ENCODE results near the gene DLG5.

The DLG5 gene

DNA sequence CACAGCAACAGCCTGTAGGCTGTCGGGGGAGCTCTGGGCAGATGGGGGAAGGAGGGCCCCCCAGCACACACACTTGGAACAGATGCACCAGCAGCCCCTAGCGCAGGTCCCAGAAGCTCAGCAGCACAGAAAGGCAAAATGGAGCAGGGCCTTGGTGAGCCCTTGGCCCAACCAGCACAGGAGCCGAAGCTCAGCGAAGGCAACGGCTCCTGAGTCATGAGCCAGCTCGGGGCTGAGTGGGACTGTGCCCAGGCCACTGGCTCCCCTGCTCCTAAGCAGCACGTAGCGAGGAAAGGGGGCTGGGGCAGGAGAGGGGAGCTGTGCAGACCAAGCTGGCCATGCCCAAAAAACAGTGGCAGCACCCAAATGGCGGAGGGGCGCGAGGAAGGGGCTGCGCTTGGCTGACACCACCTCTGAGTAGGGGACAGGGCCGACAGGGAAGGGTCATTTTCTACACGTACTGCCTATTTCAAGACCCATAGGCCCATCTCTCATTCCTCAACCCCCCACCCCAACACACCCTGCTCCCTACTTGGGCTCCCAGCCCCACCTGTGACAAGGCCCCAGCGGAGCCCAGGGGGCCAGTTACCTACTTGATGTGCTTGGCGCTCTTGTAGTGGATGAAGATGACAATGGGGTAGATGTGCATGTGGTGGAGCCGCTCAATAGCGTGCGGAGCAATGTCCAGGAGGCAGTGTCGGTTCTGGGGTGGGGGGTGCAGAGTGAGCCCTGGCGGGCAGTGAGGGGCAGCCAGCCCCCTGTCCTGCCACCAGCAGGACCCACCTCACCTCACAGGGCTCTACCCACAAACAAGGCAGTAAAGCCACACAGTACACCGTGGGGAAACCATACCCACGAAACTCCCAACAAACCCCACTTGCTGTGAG lies 132.1 kb downstream of the DLG5 start:
- TF ChIP-seq, protein P1, sequence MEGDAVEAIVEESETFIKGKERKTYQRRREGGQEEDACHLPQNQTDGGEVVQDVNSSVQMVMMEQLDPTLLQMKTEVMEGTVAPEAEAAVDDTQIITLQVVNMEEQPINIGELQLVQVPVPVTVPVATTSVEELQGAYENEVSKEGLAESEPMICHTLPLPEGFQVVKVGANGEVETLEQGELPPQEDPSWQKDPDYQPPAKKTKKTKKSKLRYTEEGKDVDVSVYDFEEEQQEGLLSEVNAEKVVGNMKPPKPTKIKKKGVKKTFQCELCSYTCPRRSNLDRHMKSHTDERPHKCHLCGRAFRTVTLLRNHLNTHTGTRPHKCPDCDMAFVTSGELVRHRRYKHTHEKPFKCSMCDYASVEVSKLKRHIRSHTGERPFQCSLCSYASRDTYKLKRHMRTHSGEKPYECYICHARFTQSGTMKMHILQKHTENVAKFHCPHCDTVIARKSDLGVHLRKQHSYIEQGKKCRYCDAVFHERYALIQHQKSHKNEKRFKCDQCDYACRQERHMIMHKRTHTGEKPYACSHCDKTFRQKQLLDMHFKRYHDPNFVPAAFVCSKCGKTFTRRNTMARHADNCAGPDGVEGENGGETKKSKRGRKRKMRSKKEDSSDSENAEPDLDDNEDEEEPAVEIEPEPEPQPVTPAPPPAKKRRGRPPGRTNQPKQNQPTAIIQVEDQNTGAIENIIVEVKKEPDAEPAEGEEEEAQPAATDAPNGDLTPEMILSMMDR (IDR thresholded peaks at IDR 0.05; ENCODE audit: low read depth, low read length), result no peak
- H3K4me3 ChIP-seq (ENCODE audit: low read depth, low read length), result no peak overlapping the region

DNA sequence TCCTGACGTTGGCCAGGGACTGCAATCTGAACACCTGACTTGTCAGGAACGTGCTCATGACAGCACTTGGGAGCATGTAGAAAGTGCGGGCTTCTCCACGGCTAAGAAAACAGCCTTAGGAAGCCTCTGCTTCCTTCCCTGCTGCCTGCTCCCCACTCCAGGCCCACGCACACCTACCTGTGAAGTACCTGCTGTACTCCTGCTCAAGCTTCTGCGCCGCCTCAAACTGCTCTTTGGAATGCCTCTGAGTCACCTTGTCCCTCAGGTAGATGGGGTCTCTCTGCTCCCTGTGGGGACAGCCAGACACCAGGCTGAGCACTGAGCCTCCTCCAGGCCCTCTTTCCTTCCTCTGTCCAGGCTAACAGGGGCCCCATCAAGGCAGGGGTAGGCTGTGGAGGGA lies 132.7 kb downstream of the DLG5 start:
- TF ChIP-seq, protein P1 (IDR thresholded peaks at IDR 0.05; ENCODE audit: low read depth, low read length), result no peak
- no peak overlapping the region for H3K4me3 ChIP-seq (ENCODE audit: low read depth, low read length)

DNA sequence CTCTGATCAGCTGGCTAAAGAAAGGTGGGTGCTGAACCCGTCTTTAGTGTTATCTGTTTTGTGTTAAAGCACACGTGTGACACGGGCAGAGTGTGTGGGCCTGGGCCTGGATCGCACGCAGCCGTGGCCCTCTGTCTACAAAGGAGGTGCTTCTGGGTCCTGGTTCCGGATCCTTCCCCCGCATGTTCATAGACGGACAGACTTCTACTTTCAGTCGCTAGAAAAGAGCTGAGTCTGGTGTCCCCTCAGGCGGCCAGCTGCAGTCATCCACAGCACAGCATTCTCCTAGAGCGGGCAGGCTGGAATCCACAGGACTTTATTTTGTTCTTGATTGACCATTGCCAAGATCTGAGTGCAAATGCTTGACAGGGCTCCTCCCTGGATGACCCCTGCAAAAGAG lies 134.4 kb downstream of the DLG5 start:
- H3K4me3 ChIP-seq (ENCODE audit: low read depth, low read length), result no peak overlapping the region
- TF ChIP-seq, protein P1 (IDR thresholded peaks at IDR 0.05; ENCODE audit: low read depth, low read length), result no peak

DNA sequence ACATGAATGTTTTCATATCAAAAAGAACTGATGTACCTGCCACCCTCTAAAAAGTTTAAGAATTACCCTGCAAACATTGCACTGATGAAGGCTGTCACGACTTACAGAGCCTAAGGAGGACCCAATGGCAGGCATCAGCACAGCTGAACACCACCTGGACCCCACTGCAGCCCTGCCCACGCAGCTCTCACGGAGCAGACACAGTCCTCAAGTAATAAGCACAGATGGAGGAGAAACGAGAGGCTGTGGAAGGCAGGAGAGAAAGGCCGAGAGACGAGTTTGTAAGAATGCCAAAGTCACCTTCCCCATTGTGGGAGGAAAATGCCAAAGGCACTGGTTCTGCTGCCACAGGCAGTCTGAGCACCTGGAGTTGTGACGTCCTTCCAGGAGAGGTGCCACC lies 135.0 kb downstream of the DLG5 start:
- TF ChIP-seq, protein P1 (IDR thresholded peaks at IDR 0.05; ENCODE audit: low read depth, low read length), result no peak
- no peak overlapping the region for H3K4me3 ChIP-seq (ENCODE audit: low read depth, low read length)

DNA sequence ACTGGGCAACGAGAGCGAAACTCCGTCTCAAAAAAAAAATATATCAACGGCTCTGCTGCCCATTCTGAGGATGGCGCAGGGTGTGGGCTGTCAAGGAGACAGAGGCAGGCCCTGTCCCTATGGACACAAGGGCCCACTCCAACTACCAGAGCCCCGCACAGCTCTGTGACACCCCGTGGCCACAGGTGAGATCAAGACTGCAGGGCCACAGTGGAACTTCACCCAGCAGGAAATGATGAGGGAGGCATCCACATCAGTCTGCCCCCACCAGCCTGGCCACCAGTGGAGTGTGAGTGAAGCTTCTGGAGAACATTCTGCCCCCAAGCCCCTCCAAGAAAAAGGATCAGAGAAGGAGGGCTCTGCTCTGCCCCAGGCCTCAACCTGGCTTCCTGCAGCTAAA lies 136.7 kb downstream of the DLG5 start:
- H3K4me3 ChIP-seq (ENCODE audit: low read depth, low read length), result no peak overlapping the region
- TF ChIP-seq, protein P1 (IDR thresholded peaks at IDR 0.05; ENCODE audit: low read depth, low read length), result no peak

DNA sequence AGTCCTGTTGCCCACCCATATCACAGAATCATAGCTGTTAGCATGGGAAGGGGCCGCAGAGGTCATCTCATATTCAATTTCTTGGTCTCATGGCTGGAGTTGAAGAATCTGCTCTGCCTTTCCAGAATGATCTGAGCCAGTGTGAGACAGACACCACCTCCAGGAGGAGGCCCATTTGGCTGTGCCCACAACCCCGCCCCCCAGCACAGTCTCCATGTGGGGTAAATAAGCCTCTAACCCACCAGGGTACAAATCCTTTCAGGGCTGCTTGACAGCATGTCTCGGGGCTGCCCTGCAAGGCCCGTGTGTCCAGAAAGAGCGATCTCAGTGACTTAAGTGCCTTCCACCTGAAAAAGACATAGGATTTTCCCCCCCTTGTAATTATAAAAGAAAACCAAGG lies 137.5 kb downstream of the DLG5 start:
- TF ChIP-seq, protein P1 (IDR thresholded peaks at IDR 0.05; ENCODE audit: low read depth, low read length), result no peak

DNA sequence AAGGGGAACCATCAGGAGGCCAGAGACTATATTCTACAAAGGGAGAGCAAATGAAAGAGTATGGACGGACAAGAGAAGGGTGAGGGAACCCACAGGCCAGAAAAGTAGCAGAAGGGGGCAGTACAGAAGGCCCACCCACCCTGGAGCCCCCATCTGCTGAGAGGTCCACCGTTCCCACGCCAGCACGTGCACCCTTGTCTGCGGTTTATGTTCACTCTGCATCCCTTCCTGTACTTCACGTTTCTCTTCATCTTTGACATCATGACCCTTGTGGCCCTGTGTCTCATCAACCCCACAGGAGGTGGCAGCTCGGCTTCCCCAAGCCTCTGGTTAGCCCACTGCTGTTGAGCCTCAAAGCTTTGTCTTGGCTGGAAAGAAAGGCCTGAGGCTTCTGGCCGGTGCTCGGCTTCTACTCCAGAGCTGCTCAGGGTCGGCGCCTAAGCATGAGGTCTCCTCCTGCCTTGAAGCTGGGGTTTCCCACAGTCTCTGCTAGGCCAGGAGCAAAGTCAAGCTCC lies 138.0 kb downstream of the DLG5 start:
- H3K4me3 ChIP-seq (ENCODE audit: low read depth, low read length), result no peak overlapping the region
- TF ChIP-seq, protein P1 (IDR thresholded peaks at IDR 0.05; ENCODE audit: low read depth, low read length), result no peak

More for the DNA sequence above, 137.5 kb downstream of the DLG5 start:
- no peak overlapping the region for H3K4me3 ChIP-seq (ENCODE audit: low read depth, low read length)
